ENCODE data around the gene RCBTB1. TPM values are rescaled to one million over a fixed set of nuclear protein-coding genes. Genes with fewer than 3 reads are reported as not detected.

Gene RCBTB1
- total RNA-seq, 1 experiment from 2014 or later, result 26.1 TPM

GRCh38 chr13:49554387-49554786, 31.0 kb downstream of the RCBTB1 start:
- H3K4me3 Mint-ChIP-seq, result no peak overlapping the region

More at GRCh38 chr13:49554387-49554786, 31.0 kb downstream of the RCBTB1 start:
- no peak overlapping the region for H2AFZ ChIP-seq (ENCODE audit: low read length)
- no peak overlapping the region for H2BK5ac ChIP-seq (ENCODE audit: insufficient read length, low read length)
- H3K9ac ChIP-seq (ENCODE audit: extremely low read depth, insufficient read length, low read length), result no peak overlapping the region
- H4K5ac ChIP-seq (ENCODE audit: insufficient read length, low read depth, low read length), result no peak overlapping the region
- no peak overlapping the region for H2AK5ac ChIP-seq (ENCODE audit: insufficient read length, low read length)
- H3K79me2 ChIP-seq (ENCODE audit: insufficient read depth, low read length), result no peaks in the 10 kb centered on the region
- no peaks in the 10 kb centered on the region for H3K79me1 ChIP-seq (ENCODE audit: insufficient read depth, low read depth, low read length, poor library complexity, severe bottlenecking)
- no peak overlapping the region for H4K91ac ChIP-seq (ENCODE audit: insufficient read length, low read depth, low read length)
- no peak overlapping the region for H3K18ac ChIP-seq (ENCODE audit: insufficient read length, low read depth, low read length)
- H3K23ac ChIP-seq (ENCODE audit: insufficient read length, low read depth, low read length), result no peak overlapping the region
- H3K27ac Mint-ChIP-seq, result no peak overlapping the region
- H3K23me2 ChIP-seq (ENCODE audit: insufficient read length, low read depth, low read length, poor library complexity, severe bottlenecking), result no peaks in the 10 kb centered on the region
- no peak overlapping the region for H2BK15ac ChIP-seq (ENCODE audit: low read depth, low read length)
- no CpG with 5 or more reads among the region's 11 CpGs for WGBS (ENCODE audit: extremely low coverage, insufficient read length, low lambda C conversion rate)
- no peaks in the 10 kb centered on the region for H3K27me3 Mint-ChIP-seq (ENCODE audit: low read depth)
- no peak overlapping the region for H4K8ac ChIP-seq (replicated peaks; ENCODE audit: insufficient read length, low read depth, low read length)
- H3K4me1 Mint-ChIP-seq, result no peaks in the 10 kb centered on the region
- H3K36me3 Mint-ChIP-seq (ENCODE audit: insufficient read depth in 1 of 3, low read depth in 3 of 3), result peaks cover 17 to 65% (median 47%) of the 10 kb centered on the region in 3 experiments
- no peak overlapping the region for H2BK12ac ChIP-seq (ENCODE audit: insufficient read length, low read depth, low read length)
- H3K9me3 ChIP-seq (ENCODE audit: control insufficient read depth, low read depth, low read length), result no peaks in the 10 kb centered on the region
- no peaks in the 10 kb centered on the region for H3K27me3 ChIP-seq (ENCODE audit: insufficient read depth, low read length)
- TF ChIP-seq CTCF (conservative IDR thresholded peaks at IDR 0.05), result no peak; the same call in 2 of the 3 replicates
- H3K14ac ChIP-seq (ENCODE audit: insufficient read depth, low read length), result no peak overlapping the region
- no peaks in the 10 kb centered on the region for H3K4me1 ChIP-seq (ENCODE audit: insufficient read depth, low read length)
- H3K4me2 ChIP-seq (ENCODE audit: insufficient read depth, insufficient read length, low read length), result no peak overlapping the region
- H3K9me3 Mint-ChIP-seq, result peaks cover 0 to 3% of the 10 kb centered on the region in 2 experiments; a peak in 1 of 5 replicates
- no peak overlapping the region for H3K4ac ChIP-seq (ENCODE audit: low read depth, low read length)
- no peak for DNase-seq
- no peak overlapping the region for H3T11ph ChIP-seq (ENCODE audit: low read length)
- H4K20me1 ChIP-seq (ENCODE audit: control insufficient read depth, insufficient read depth, insufficient read length), result no peaks in the 10 kb centered on the region
- H3K27ac ChIP-seq (ENCODE audit: insufficient read length, low read depth, low read length), result no peak overlapping the region
- H2BK120ac ChIP-seq (ENCODE audit: low read depth, low read length, poor library complexity, severe bottlenecking), result no peak overlapping the region
- H3K56ac ChIP-seq (ENCODE audit: insufficient read length, low read depth, low read length), result no peak overlapping the region
- H2BK20ac ChIP-seq (ENCODE audit: low read depth, low read length, poor library complexity, severe bottlenecking), result no peak overlapping the region

Measured in H9 (cell line).